ENCODE results near the gene UNC13B.

DNA sequence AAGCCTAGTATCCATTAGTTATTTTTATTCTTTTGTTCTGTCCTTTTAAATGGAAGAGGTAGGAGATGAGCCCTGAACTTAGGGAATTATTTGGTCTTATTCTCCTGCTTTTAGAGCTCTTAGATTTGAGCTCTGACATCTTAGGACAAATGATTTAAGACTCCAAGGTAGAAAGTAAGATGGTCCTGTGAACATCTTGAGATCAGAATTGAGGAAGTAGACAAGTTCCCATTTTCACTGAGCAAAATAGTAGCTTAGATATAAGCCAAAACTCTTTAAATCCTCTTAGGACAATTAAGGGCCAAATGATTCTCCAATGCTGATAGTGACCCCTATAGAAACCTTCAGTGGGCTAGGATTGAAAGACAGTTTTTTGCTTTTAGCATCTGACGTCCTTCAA is 275.1 kb downstream of the UNC13B start:
- TF ChIP-seq, protein P1, sequence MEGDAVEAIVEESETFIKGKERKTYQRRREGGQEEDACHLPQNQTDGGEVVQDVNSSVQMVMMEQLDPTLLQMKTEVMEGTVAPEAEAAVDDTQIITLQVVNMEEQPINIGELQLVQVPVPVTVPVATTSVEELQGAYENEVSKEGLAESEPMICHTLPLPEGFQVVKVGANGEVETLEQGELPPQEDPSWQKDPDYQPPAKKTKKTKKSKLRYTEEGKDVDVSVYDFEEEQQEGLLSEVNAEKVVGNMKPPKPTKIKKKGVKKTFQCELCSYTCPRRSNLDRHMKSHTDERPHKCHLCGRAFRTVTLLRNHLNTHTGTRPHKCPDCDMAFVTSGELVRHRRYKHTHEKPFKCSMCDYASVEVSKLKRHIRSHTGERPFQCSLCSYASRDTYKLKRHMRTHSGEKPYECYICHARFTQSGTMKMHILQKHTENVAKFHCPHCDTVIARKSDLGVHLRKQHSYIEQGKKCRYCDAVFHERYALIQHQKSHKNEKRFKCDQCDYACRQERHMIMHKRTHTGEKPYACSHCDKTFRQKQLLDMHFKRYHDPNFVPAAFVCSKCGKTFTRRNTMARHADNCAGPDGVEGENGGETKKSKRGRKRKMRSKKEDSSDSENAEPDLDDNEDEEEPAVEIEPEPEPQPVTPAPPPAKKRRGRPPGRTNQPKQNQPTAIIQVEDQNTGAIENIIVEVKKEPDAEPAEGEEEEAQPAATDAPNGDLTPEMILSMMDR (IDR thresholded peaks at IDR 0.05): no peak
- TF ChIP-seq POLR2A (IDR thresholded peaks at IDR 0.05): no peak
